OCI-LY1 (cell line): ENCODE data around the gene OSBPL1A.

Experiments
- CTCF ChIP-seq: fragments of 200-600 bp; sonication (generic), shearing (Covaris generic); IDR thresholded peaks from 2 replicates; pipeline ENCODE4 v1.5.1; 2017; ENCODE audit warnings: mild to moderate bottlenecking, antibody characterized with exemption, low read length, moderate library complexity, mixed read lengths
- EZH2 ChIP-seq: fragments of 200-600 bp; sonication (generic), shearing (Covaris generic); IDR thresholded peaks from 2 replicates; pipeline ENCODE4 v1.8.0; 2017; ENCODE audit warnings: borderline replicate concordance, mixed run types, mild to moderate bottlenecking, antibody characterized with exemption, low read length, moderate library complexity, mixed read lengths

- no peak for TF ChIP-seq EZH2
- no peak for TF ChIP-seq CTCF
Measured at GRCh38 chr18:24386681-24387080, 10.9 kb downstream of the OSBPL1A start.
